Measurements from ENCODE around the gene TMSB15A.
"Not testable (repeated sequence)": the region's sequence is repeated elsewhere in the genome, so short reads cannot be mapped to it uniquely, and the experiment has no call there.

TMSB15A gene

DNA sequence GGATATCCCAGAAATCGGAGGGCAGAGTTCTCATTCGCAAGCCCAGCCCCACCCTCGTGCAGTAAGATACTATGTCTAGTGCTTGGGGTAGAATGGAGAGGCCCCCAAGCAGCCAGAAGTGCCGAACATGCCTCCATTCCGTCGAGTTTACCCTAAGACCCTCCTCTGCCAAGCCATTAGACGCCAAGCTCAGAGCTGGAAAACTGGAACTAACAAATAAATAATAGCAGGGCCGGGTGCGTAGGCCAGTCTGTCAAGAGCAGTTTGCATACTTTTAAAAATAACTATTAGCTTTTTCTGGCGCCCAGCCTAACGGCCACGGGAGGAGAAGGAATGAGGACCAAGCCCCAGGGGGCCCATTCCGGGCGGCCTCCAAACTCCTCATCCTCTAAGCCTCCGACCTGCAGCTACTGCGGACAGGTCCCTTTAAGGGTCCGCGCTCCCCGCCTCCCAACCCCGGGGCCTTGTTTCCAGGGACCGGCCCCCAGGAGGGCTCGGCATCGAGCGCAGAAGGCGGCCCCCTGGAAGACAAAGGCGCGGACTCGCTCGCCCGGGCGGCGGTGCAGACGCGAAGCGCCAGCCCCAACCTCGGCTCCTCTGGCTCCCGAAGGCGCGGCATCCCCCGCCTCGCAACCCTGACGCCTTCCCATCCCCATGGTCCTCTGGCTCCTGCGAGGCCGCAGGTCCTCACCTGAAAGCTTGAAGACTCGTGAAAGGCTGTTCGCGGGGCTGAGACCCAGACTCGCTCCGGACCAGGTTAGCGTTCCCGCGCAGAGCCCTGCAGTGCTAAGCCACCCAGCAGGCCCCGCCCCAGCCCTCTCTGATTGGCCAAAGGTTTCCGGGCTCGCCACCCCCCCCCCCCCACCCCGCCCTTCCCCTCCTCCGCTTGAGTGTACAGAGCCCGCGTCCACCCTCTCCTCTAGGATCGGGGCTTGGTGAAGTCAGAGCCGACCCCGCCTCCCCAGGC lies at the start of gene TMSB15A:
Gene TMSB15A (minus strand): TSS at position 765 of the 967 bp plus-strand sequence.
- peak in 2 of 3 donors; percentile 8 to 52 for DNase-seq (ENCODE audit: low read depth in 3 of 3, low spot score in 1 of 3)

DNA sequence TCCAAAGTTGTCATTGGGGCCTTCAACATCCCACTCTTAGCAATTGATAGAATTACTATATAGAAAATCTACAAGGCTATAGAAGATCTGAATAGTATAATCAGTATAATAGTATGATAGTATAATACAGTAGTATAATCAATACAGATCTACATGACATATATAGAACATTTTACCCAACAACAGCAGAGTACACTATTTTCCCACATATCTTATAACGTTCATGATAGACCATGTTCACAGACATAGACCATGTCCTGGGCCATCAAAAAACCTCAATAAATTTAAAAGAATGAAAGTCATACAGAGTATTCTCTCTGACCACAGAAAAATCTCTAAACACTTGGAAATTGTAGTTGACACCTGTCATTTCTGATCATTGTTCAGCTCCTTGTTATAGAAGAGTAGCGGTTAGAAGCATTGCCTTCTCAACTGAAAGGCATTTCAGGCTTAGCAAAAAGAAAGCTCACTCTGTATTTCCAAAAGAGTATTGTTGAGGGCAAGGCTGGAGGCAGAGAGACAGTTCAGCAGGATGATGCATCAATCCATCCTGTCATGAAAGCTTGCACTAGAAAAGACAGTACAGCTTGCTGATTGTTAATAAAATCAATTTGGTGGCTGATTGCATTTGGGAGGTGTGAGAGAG lies 44.0 kb upstream of the TMSB15A start:
- DNase-seq (ENCODE audit: low read depth in 3 of 3, low spot score in 1 of 3), result no peak

DNA sequence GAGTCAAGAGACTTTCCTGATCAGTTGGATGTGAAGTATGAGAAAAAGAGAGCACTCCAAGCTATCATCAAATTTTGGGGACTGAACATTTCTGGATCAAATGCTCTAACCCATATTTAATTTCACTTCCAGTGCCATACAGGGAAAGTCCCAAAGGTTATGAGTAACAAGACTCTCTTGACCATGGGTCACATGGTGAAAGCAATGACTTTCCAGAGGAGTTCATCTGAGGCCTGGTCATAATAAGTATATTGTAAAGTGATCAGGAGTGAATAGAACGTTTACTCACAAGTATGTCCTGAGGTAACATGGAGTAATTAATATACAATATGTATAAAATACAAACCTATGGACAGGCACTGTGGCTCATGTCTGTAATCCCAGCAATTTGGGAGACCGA lies 42.1 kb upstream of the TMSB15A start:
- DNase-seq (ENCODE audit: low read depth in 3 of 3, low spot score in 1 of 3), result no peak

DNA sequence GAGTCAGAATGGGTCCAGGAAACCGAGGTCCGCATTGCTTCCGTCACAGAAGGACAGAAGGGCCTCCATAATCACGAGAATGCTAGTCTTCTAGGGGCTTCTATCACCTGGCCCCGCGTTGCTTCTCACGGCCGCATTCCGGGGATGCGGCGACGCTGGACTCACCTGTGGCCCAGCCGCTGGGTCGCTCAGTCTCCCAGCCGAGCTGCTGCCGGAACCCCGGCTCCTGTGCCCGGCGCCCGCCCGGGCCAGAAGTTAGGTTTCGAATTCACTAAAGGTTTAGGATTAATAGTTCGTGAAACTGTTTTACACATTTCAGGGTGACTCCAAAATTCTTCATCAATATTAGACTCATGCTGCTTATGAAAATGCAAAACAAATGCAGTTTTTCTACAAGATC lies 31.7 kb upstream of the TMSB15A start:
- DNase-seq (ENCODE audit: low read depth in 3 of 3, low spot score in 1 of 3), result no peak

DNA sequence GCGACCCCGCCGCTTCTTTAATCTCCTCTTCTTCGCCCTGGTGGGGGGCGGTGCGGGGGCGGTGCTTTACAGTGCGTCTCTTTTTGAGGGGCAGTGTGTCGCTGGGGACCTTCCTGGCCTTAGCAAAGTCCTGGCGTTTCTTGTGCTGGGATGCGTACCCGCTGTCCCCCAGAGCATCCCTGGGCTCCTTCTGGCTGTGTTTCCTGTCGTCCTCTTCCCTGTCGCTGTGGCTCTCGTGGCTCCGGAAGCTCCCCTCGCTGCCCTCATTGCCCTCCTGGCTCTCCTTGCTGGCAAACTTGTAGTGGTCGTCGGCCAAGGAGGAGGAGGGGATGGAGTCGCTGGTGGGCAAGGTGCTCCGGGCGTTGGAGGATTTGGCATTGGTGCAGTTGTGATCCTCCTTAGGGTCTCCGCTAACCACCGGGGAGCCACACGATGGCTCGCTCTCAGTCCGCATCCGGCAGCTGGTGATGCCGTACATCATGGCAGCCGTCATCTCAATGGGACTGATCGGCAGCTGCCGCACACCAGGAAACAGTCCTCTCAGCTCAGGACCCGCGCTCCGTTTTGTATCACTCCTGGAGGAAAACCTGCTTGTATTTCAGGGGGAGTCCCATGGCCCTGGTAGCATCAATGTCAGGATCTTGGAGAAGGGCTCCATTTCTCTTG lies 30.4 kb upstream of the TMSB15A start:
- no peak for DNase-seq (ENCODE audit: low read depth in 3 of 3, low spot score in 1 of 3)

DNA sequence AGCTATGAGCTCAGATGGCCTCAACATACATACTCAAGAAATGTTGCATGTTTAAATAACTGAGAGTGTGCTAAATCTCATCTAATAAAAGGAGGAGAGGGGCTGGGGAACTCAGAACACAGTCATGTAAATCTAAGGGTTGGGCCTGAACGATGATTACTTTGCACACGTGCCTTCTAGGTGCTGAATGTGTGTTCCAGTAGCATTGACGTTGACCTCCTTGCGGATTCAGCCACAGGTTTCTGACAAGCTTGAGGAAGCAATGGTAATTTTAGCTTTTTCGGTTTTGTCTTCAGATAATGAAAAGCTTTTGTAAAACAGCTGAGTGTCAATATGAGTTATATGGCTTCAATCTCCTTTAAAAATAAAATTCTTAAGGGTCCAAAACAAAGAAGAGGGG lies 29.6 kb upstream of the TMSB15A start:
- not testable (repeated sequence) for DNase-seq (ENCODE audit: low read depth in 3 of 3, low spot score in 1 of 3)

DNA sequence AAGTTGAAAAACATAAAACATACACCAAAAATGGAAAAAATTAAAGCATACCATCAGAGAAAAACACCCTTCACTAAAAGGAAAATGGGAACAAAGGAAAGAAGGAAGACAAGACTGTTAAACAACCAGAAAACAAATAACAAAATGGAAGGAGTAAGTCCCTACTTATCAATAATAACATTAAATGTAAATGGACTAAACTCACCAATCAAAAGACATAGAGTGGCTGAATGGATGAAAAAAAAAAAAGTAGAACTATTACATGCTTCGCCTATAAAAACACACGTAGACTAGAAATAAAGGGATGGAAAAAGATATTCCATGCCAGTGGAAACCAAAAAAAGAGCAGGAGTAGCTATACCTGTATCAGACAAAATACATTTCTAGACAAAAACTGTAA lies 19.4 kb upstream of the TMSB15A start:
- no peak for DNase-seq (ENCODE audit: low read depth in 3 of 3, low spot score in 1 of 3)

DNA sequence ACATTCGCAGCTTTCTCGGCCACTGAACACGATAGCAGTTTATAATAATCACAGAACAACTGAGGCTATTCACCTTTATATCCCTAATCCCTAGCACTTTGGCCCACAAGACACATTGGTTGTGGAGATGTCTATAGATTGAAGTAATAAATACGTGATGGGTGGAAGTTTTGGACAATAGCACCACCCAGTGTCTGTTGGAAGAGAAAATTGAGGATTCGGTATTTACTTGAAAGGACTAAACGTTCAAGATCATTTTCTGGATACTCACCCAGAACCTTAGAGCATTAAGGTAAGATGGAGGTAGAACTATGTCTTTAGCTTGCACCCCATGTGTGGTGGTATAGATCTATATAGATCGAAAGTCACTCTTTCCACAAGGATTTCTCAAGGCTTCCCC lies 787 bp upstream of the TMSB15A start:
- no peak for DNase-seq (ENCODE audit: low read depth in 3 of 3, low spot score in 1 of 3)

DNA sequence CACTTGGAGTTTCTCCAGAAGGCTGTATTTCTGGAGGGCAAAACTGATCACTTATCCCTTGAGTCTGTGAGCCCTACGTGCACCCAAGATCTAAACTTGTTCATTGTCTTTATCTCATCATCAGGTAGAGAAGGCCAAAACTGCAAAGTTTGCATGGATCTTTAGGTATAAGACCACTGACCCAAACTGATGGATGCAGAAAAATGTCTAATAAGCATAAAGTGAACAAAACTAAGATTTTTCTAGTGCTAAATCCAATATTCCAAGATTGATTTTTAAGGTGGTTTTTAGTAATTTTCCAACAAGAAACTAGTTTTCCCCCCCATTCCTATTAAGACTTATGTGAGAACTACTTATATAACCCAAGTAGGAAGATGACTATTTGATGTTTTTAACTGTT lies 2.0 kb downstream of the TMSB15A start:
- DNase-seq (ENCODE audit: low read depth in 3 of 3, low spot score in 1 of 3), result no peak

DNA sequence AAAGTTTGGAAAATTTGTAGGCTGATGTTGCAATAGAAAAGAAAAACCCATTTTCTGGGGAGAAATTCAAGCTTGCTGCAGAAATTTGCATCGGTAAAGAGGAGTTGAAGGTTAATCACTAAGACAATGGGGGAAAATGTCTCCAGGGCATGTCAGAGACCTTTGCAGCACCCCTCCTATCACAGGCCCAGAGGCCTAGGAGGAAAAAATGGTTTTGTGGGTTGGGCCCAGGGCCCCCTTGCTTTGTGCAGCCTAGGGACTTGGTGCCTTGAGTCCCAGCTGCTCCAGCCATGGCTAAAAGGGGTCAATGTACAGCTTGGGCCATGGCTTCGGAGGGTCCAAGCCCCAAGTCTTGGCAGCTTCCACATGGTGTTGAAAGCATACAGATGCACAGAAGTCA lies 17.8 kb downstream of the TMSB15A start:
- DNase-seq (ENCODE audit: low read depth in 3 of 3, low spot score in 1 of 3), result no peak

DNA sequence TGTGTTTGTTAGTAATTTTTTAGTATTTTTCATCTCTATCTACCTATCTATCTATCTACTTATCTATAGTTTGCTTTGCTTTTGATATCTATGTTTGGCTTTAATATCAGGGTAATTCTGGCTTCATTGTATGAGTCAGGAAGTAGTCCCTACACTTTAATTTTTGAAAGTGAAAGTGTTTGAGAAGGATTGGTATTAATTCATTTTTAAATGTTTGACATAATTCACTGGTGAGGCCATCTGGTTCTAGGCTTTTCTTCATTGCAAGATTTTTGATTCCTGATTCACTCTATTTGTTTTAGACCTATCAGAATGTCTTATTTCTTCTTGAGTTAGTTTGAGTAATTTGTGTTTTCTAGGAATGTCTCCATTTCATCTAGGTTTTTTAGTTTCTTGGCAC lies 24.8 kb downstream of the TMSB15A start:
- no peak for DNase-seq (ENCODE audit: low read depth in 3 of 3, low spot score in 1 of 3)

DNA sequence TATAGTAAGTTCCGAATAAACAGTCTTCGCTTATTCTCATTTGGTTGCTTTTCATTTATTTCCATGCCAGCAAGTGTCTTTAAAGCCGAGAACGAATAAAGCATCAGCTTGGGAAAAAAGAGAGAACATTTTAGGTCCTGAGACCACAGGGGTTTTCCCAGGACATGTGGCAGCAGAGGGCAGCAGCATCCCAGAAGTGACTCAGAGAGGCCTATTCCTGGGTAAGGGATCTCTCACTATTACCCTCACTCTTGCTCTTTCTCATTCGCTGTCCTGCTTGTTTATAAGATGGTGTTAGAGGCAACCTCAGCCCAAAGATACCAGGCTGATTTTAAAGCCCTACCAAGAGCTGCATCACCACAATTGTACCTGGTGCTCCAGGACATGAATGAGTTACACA lies 37.8 kb downstream of the TMSB15A start:
- not testable (repeated sequence) for DNase-seq (ENCODE audit: low read depth in 3 of 3, low spot score in 1 of 3)

DNA sequence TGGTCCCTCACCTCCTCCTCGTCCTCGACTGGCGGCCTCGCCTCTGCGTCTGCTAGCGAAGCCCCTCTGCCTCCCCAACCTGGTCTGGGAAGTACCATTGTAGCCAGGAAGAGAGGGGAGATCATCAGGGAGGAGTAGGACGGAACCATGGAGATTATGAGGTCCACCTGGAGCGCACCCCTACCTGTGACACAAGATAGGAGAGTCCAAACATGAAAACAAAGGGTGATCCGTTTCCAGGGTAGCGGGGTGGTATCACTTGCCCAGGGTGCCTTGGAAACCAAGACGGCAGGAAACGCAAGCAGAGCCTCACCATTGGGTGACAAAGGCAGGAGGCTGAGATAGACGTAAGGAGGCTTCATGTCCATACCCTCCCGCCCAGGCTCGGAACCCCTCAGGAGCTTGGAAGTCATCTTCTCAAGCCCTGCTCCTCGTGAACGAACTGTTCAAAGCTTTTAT lies 44.7 kb downstream of the TMSB15A start, which contains the start of gene TCP11X2:
Gene TCP11X2 (minus strand): TSS at position 51 of the 459 bp plus-strand sequence.
- not testable (repeated sequence) for DNase-seq (ENCODE audit: low read depth in 3 of 3, low spot score in 1 of 3)

DNA sequence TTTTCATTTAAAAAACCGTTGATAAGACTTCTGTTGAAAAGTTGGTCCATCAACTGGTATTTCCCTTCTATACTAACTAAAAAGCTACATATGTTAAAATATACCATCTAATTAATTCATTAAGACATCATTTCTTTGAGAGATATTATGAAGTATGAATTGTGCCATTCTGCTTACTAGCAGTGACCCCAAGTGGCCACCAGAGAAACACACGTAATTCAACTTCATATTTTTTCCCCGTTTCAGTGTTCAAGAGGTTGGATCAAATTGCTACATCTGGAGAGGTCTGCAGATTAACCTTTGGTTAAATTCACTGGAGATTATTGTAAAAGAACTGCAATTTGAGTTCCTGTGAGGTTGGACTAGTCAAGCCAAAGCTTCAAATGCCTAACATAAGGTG lies 46.3 kb downstream of the TMSB15A start:
- not testable (repeated sequence) for DNase-seq (ENCODE audit: low read depth in 3 of 3, low spot score in 1 of 3)
